ENCODE results near the gene HOXB5. TPM values are rescaled to one million over a fixed set of nuclear protein-coding genes. Genes with fewer than 3 reads are reported as not detected.

HOXB5 gene
- total RNA-seq (not detected in 2 replicates), polyA plus RNA-seq (not detected in 2 replicates), polyA minus RNA-seq (not detected in 2 replicates)
- total RNA-seq (2013), result not detected

GRCh38 chr17:48593126-48593829 is at the start of gene HOXB5:
Gene HOXB5, minus strand, starts transcription at chr17:48593779. Its CDS starts 97 bp downstream, at chr17:48593682.
- H3K4me2 ChIP-seq (replicated peaks; ENCODE audit: low read depth, low read length, poor library complexity, severe bottlenecking), result peak within 1 kb of the TSS; percentile 80
- H3K9ac ChIP-seq (ENCODE audit: low read length), result peak within 1 kb of the TSS; percentile 50
- H2AFZ ChIP-seq (ENCODE audit: insufficient read depth, low read depth, low read length, poor library complexity, severe bottlenecking), result peak within 1 kb of the TSS; percentile 50
- intact Hi-C loops (cut with micrococcal nuclease), result loop anchor here (1.0 to 2.0 kb wide), 3 partner anchors 14 to 285 kb away; partner anchors contain the start of gene HOXB4
- H3K27me3 ChIP-seq (replicated peaks in 1 of 4; ENCODE audit: control extremely low read depth in 1 of 4, control insufficient read depth in 3 of 4, insufficient read depth in 4 of 4, low read length in 3 of 4), result peaks cover 0 to 99% (median 80%) of the 10 kb centered on the region in 4 experiments
- H3K36me3 ChIP-seq (replicated peaks in 1 of 2; ENCODE audit: control extremely low read depth in 1 of 2, control insufficient read depth in 1 of 2, extremely low read depth in 1 of 2, insufficient read depth in 2 of 2, low read length in 1 of 2), result no peaks in the 10 kb centered on the region
- ATAC-seq (ENCODE audit: low read depth) (no peak), DNase-seq (peak; percentile 65)
- Mint-ChIP-seq H3K27ac (peak within 1 kb of the TSS; percentile 51), H3K4me3 (peak within 1 kb of the TSS; percentile 83), H3K27me3 (peaks cover 90% of the 10 kb centered on the region), H3K9me3 (ENCODE audit: insufficient read depth) (no peaks in the 10 kb centered on the region), H3K4me1 (peaks cover 51% of the 10 kb centered on the region)
- TF ChIP-seq CTCF (IDR thresholded peaks at IDR 0.05), result no peak
- TF ChIP-seq EZH2 (IDR thresholded peaks at IDR 0.05; ENCODE audit: borderline replicate concordance, insufficient read depth, low read depth, low read length, poor library complexity, severe bottlenecking), result peak; percentile 83
- H3K9me3 ChIP-seq (ENCODE audit: control extremely low read depth in 1 of 3, control insufficient read depth in 2 of 3, insufficient read depth in 1 of 3, low read length in 2 of 3), result peaks cover 0 to 21% (median 0%) of the 10 kb centered on the region in 3 donors
- H3K4me3 ChIP-seq (ENCODE audit: control extremely low read depth in 1 of 5, extremely low read depth in 1 of 5, insufficient read depth in 1 of 5, low read depth in 2 of 5, low read length in 4 of 5), result peak within 1 kb of the TSS in 4 of 5 experiments; percentile 11 to 44 (median 30)
- ChIA-PET CTCF (interaction anchor here (0.7 to 5.6 kb wide), 29 partner anchors 14 to 568 kb away, joined by 3 to 68 read pairs (median 4); partner anchors contain the start of gene PRAC2), POLR2A (interaction anchor here (0.5 to 1.6 kb wide), 4 partner anchors 20 to 275 kb away, joined by 3 to 4 read pairs (median 4); no protein-coding TSS in a partner anchor)
- no peak within 1 kb of the TSS for H3K27ac ChIP-seq (ENCODE audit: low read length in 2 of 2)
- peaks cover 59 to 67% of the 10 kb centered on the region in 2 donors for H3K4me1 ChIP-seq (ENCODE audit: control insufficient read depth in 2 of 2, insufficient read depth in 2 of 2, low read length in 2 of 2)
- H4K20me1 ChIP-seq (ENCODE audit: control insufficient read depth, insufficient read depth, low read length, poor library complexity, severe bottlenecking), result peaks cover 8% of the 10 kb centered on the region
- no peaks in the 10 kb centered on the region for H3K79me2 ChIP-seq (ENCODE audit: control insufficient read depth, insufficient read depth, low read length)
- 2% methylated on average over 44 of the region's 50 CpGs for WGBS (ENCODE audit: insufficient coverage)
